B cell (primary cell): ENCODE results near the gene TP63.

Experiments
- EZH2 ChIP-seq: IDR thresholded peaks from 2 replicates; pipeline ENCODE4 v1.6.1; 2012; ENCODE audit warnings: borderline replicate concordance, low read depth, mild to moderate bottlenecking, moderate library complexity, low read length; ENCODE audit not compliant: insufficient read depth, poor library complexity, severe bottlenecking
- TF ChIP-seq, protein P1 (sequence below): fragments of 200-600 bp; IDR thresholded peaks from one replicate; pipeline ENCODE4 v1.8.0; 2022; ENCODE audit warnings: antibody characterized with exemption, mild to moderate bottlenecking

DNA sequence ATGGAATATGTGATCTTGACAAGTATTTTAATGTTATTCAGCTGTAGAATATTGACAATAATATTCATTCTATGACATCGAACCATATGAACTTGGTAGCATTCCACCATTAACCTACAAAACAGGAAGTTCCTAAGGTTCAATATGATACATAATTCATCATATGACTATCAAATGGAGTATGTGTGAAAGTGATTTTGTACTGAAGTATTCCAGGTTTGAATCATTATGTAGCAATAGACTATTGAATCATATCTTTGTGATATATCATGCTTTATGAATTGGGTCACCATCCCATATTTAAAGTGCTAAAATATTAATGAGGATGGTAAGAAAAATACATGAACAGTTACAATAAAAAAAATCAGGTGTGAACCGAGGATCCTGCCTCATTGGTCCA lies 95.1 kb downstream of the TP63 start:
- TF ChIP-seq, protein P1, sequence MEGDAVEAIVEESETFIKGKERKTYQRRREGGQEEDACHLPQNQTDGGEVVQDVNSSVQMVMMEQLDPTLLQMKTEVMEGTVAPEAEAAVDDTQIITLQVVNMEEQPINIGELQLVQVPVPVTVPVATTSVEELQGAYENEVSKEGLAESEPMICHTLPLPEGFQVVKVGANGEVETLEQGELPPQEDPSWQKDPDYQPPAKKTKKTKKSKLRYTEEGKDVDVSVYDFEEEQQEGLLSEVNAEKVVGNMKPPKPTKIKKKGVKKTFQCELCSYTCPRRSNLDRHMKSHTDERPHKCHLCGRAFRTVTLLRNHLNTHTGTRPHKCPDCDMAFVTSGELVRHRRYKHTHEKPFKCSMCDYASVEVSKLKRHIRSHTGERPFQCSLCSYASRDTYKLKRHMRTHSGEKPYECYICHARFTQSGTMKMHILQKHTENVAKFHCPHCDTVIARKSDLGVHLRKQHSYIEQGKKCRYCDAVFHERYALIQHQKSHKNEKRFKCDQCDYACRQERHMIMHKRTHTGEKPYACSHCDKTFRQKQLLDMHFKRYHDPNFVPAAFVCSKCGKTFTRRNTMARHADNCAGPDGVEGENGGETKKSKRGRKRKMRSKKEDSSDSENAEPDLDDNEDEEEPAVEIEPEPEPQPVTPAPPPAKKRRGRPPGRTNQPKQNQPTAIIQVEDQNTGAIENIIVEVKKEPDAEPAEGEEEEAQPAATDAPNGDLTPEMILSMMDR = no peak
- TF ChIP-seq EZH2 = no peak
